Activated naive CD8-positive, alpha-beta T cell treated with anti-CD3 and anti-CD28 coated beads, Interleukin-2, amount 50 U/mL, for 24 hours (primary cell): ENCODE data around the gene PKP4.

Experiments used
- ATAC-seq: fragments of 150-1000 bp; cut with Tn5 transposase; one replicate; pipeline ENCODE4 v1.10.0; 2021
- DNase-seq: peaks from one replicate; pipeline ENCODE4 v3.0.0; 2021
- H3K27ac Mint-ChIP-seq: one replicate; pipeline ENCODE4 v1.8.0; 2021; ENCODE audit warnings: mild to moderate bottlenecking, mixed read lengths
- H3K27me3 Mint-ChIP-seq: one replicate; pipeline ENCODE4 v1.8.0; 2021; ENCODE audit warnings: mixed read lengths
- H3K36me3 Mint-ChIP-seq: one replicate; pipeline ENCODE4 v1.8.0; 2021; ENCODE audit warnings: low read depth, mixed read lengths
- H3K4me1 Mint-ChIP-seq: one replicate; pipeline ENCODE4 v1.8.0; 2021; ENCODE audit warnings: mixed read lengths
- H3K4me3 Mint-ChIP-seq: one replicate; pipeline ENCODE4 v1.8.0; 2021; ENCODE audit warnings: mild to moderate bottlenecking, moderate library complexity, mixed read lengths
- H3K9me3 Mint-ChIP-seq: one replicate; pipeline ENCODE4 v1.8.0; 2021; ENCODE audit warnings: mixed read lengths

Gene PKP4

GRCh38 chr2:158635961-158636601, 179.3 kb downstream of the PKP4 start:
- ATAC-seq (no peak), DNase-seq (no peak)
- Mint-ChIP-seq H3K9me3 (no peaks in the 10 kb centered on the region), H3K36me3 (peaks cover 33% of the 10 kb centered on the region), H3K4me3 (no peak overlapping the region), H3K27me3 (no peaks in the 10 kb centered on the region), H3K27ac (no peak overlapping the region), H3K4me1 (no peaks in the 10 kb centered on the region)

GRCh38 chr2:158637357-158637756, 180.6 kb downstream of the PKP4 start:
- DNase-seq (no peak), ATAC-seq (no peak)
- H3K36me3 Mint-ChIP-seq = peaks cover 30% of the 10 kb centered on the region
- no peaks in the 10 kb centered on the region for H3K4me1 Mint-ChIP-seq
- H3K4me3 Mint-ChIP-seq = no peak overlapping the region
- no peaks in the 10 kb centered on the region for H3K27me3 Mint-ChIP-seq
- no peak overlapping the region for H3K27ac Mint-ChIP-seq
- H3K9me3 Mint-ChIP-seq = no peaks in the 10 kb centered on the region

DNA sequence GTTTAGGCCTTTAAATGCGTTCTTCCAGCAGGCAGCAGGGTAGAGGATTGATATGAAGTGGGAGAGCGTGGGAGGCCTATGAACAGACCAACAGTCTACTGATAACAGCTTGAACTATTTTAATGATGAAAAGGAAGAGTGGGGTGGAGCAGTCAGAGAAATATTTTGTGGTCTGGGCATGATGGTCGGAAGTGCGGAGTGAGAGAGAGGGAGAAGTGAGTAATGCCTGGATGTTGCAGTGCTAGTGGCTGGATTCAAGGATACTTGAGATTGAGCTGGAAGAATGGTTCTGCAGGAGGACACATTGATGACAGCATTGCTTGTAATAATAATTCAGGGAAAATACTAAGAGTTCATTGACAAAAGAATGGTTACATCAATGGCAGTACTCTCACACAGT, 187.4 kb downstream of the PKP4 start:
- no peak for ATAC-seq
- Mint-ChIP-seq H3K4me3 (no peak overlapping the region), H3K27ac (no peak overlapping the region)

GRCh38 chr2:158645299-158645698, 188.5 kb downstream of the PKP4 start:
- no peaks in the 10 kb centered on the region for H3K4me1 Mint-ChIP-seq
- peaks cover 7% of the 10 kb centered on the region for H3K36me3 Mint-ChIP-seq
- H3K4me3 Mint-ChIP-seq = no peak overlapping the region
- no peaks in the 10 kb centered on the region for H3K9me3 Mint-ChIP-seq
- DNase-seq (no peak), ATAC-seq (no peak)
- H3K27me3 Mint-ChIP-seq = no peaks in the 10 kb centered on the region
- no peak overlapping the region for H3K27ac Mint-ChIP-seq

More for the DNA sequence above, 187.4 kb downstream of the PKP4 start:
- no peaks in the 10 kb centered on the region for H3K9me3 Mint-ChIP-seq
- H3K36me3 Mint-ChIP-seq = peaks cover 7% of the 10 kb centered on the region
- DNase-seq = no peak
- H3K27me3 Mint-ChIP-seq = no peaks in the 10 kb centered on the region
- no peaks in the 10 kb centered on the region for H3K4me1 Mint-ChIP-seq

DNA sequence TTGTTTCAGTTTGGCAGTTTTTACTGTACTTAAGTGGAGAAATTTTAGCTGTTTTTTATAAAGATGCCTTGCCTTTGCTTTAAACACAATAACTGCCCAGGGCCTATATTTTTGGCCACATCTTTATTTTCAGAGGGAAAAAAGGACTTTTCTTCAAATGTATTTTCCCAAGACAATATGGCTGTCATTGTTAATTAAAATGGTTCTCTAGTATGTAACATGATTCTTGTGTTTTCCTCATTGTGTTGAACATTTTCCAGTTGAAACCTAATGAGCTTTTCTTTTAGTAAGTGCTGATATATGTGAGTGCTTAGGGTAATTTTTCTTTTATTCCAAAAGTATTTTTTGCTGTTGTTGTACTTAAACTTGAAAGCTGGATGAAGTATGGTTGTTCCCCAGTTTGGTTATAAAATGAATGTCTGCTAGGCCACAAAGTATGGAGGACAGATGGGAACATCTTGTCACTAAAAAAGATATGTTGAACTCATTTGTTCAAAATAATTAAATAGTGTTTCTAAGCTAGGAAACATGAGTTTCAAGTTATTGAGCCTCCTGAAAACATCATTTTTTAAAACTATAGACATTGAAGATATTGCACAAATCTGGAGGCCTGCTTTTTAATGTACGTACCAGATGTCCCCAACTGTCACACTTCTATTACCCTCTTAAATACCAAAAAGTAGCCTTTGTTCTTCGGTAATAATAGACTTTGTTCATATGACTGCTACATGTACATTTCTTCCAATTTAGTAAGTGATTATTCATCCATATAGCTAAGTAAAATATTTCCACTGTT, 190.9 kb downstream of the PKP4 start:
- H3K4me3 Mint-ChIP-seq = no peak overlapping the region
- H3K27ac Mint-ChIP-seq = no peak overlapping the region
- H3K4me1 Mint-ChIP-seq = no peaks in the 10 kb centered on the region
- H3K36me3 Mint-ChIP-seq = peaks cover under 1% of the 10 kb centered on the region
- no peaks in the 10 kb centered on the region for H3K9me3 Mint-ChIP-seq
- no peaks in the 10 kb centered on the region for H3K27me3 Mint-ChIP-seq
- ATAC-seq (no peak), DNase-seq (no peak)

DNA sequence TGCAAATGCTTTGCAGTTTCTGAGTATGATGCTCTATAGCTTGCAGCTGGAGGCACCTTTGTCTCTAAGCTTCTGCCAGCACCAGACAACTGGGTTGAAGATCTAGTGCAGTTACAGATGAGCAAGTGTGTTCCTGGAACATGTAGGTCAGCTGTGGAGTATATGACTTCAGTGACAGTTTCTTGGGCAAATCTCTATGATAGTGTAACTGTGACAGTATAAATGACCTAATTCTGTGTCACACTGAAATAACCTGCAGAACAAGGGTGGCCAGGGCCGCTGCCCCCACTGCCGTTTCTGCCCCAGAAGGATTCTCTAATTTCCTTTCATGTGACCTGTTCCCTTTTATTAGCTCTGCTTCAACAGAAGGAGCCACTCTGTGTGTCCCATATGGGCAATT, 193.1 kb downstream of the PKP4 start:
- no peaks in the 10 kb centered on the region for H3K9me3 Mint-ChIP-seq
- H3K27ac Mint-ChIP-seq = no peak overlapping the region
- H3K4me3 Mint-ChIP-seq = no peak overlapping the region
- no peaks in the 10 kb centered on the region for H3K4me1 Mint-ChIP-seq
- ATAC-seq = peak; percentile 24
- DNase-seq = no peak
- no peaks in the 10 kb centered on the region for H3K27me3 Mint-ChIP-seq
- H3K36me3 Mint-ChIP-seq = no peaks in the 10 kb centered on the region

GRCh38 chr2:158650646-158651357, 194.1 kb downstream of the PKP4 start:
- no peaks in the 10 kb centered on the region for H3K9me3 Mint-ChIP-seq
- no peak for ATAC-seq
- no peak for DNase-seq
- no peaks in the 10 kb centered on the region for H3K27me3 Mint-ChIP-seq
- H3K4me3 Mint-ChIP-seq = no peak overlapping the region
- H3K27ac Mint-ChIP-seq = no peak overlapping the region
- H3K36me3 Mint-ChIP-seq = no peaks in the 10 kb centered on the region
- H3K4me1 Mint-ChIP-seq = no peaks in the 10 kb centered on the region

DNA sequence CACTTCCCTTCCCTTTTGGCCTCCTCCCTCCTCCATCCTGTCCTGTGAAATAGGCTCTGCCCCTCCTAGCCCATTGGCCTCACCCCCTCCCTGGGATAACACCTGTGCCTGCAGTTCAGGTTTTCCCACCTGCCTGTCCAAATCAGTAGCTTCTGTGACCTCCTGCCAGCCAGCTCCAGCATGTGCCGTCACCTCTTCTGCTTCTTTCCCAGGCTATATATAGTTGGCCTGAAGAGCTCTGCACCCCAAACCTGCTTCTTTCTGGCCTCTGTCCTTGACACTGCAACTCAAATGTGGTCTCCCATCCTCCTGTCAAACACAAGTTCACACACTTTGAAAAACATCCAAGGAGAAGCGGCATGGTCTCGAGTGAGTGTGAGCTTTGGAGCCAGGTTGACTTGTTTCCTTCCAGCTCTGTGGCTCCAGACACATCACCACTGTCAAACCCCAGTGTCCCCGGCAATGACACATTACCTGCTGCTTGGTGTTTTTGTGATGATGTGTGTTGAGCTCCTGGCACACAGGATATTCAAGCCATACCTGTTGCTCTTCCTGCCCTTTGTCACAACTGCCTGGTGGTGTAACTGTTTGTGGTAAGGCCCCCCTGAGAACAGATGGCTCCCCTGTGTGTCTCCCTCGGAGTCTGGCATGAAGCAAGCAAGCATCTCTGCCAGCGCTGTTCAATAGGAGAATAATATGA, 194.8 kb downstream of the PKP4 start:
- Mint-ChIP-seq H3K9me3 (no peaks in the 10 kb centered on the region), H3K27ac (no peak overlapping the region), H3K4me1 (no peaks in the 10 kb centered on the region), H3K4me3 (no peak overlapping the region), H3K36me3 (no peaks in the 10 kb centered on the region), H3K27me3 (no peaks in the 10 kb centered on the region)
- no peak for DNase-seq
- ATAC-seq = no peak

DNA sequence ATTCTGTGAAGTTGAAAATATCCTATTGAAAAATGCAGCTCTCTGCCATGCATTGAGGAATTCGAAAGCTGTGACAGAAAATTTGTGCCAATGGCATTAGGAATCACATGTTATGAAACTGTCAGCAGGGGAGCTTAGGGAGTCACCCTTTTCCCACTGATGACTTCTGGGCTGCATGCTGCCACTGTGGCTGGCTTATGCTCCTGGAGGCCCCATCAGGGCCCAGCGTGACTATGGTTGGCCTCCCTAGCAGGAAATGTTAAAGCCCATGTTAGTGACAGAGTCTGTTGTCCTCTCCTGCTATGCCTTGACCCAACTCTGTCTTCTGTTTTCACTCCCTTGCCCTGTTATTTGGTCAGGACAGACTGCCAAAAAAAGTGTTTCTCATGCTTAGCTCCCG, 198.9 kb downstream of the PKP4 start:
- no peak for ATAC-seq
- Mint-ChIP-seq H3K4me1 (no peaks in the 10 kb centered on the region), H3K27ac (no peak overlapping the region), H3K36me3 (peaks cover 7% of the 10 kb centered on the region), H3K9me3 (no peaks in the 10 kb centered on the region), H3K4me3 (no peak overlapping the region), H3K27me3 (no peaks in the 10 kb centered on the region)
- no peak for DNase-seq

DNA sequence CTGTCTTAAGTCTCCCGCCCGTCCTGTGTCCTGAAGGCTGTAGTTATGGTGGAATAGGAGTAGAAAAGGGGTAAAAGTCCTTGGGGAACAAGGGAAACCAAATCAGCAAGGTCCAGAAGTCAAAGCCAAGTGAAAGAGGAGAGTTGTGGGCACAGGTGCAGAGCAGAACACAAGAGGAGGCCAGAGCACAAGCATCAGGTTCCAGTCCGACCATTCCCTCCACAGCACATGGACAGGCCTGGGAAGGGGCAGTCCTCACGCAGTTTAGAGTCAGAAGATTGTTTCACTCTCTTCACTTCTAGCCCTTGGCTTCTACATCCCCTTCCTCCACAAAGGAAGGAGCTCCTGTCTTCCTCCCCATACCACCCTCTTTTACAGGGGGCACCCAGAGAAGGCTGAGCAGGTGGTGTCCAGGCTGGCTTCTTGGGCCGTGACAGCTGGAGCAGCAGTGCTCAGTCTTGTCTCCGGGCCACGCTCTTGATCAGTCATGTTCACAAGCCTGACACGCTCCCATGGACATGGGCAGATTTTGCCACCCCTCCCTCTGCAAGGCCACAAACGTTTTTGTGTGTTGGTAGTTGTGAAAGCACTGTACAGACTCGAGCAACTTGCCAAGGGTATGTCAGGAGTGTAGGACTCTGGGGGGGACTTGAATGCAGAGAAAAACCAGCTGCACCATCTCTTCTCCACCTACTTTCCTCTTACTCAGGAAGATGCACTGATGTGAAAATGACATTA, 199.9 kb downstream of the PKP4 start:
- Mint-ChIP-seq H3K4me3 (no peak overlapping the region), H3K27me3 (no peaks in the 10 kb centered on the region), H3K27ac (no peak overlapping the region), H3K4me1 (no peaks in the 10 kb centered on the region), H3K36me3 (peaks cover 10% of the 10 kb centered on the region), H3K9me3 (no peaks in the 10 kb centered on the region)
- DNase-seq (no peak), ATAC-seq (no peak)

DNA sequence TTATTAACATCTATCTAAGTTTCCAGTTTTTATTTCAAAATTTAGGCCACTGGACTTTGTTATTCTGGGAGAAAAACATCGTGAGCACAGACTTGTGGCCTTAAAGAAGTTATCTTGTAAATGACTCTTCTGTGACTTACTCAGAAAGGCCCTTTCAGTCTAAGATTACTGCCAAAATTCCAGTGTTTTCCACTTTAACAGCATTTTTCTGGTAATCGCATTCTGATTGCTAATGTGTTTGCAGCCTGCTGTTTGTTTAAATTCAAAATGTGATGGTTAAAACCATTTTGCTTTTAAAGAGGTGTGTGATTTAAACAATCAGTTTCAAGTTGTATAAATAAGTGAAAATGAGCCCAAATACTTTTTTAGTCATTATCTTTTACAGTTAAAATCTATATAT, 201.6 kb downstream of the PKP4 start:
- Mint-ChIP-seq H3K9me3 (no peaks in the 10 kb centered on the region), H3K27ac (no peak overlapping the region), H3K27me3 (no peaks in the 10 kb centered on the region), H3K4me3 (no peak overlapping the region), H3K4me1 (no peaks in the 10 kb centered on the region), H3K36me3 (peaks cover 10% of the 10 kb centered on the region)
- DNase-seq (no peak), ATAC-seq (no peak)

DNA sequence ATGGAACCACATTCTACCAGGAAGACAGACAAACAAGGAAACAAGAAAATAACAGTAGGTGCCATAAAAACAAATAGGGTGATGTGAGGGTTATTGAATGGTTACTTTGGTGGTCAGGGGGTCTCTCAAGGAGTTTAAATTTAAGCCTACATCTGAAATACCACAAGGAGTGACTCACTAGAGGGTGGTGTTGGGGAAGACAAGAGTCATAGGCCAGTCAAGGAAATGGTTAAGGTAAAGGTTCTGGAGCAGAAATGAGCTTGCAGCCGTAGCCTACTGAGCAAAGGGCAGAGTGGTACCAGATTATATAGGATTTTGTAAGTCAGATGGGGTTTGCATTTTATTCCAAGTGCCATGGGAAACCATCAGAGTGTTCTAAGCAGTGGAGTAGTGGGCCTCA, 202.7 kb downstream of the PKP4 start:
- no peak overlapping the region for H3K4me3 Mint-ChIP-seq
- no peak for DNase-seq

DNA sequence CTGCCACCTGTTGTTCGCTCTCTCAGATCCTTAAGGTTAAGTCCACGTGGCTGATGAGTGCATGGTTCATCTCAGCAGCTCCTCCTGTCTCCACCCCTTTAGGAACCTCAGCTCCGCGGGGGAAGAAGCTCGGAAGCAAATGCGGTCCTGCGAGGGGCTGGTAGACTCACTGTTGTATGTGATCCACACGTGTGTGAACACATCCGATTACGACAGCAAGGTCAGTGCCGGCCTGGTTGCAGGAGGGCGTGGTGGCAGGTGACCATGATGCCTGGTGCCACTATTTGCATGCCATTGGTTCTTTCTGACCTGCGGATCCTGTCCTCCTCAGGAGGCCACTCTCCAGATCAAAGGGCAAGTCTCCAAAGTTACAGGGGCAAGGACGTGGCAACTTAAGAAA, 204.5 kb downstream of the PKP4 start:
- ATAC-seq = no peak
- no peaks in the 10 kb centered on the region for H3K27me3 Mint-ChIP-seq
- no peaks in the 10 kb centered on the region for H3K4me1 Mint-ChIP-seq
- DNase-seq = no peak
- H3K27ac Mint-ChIP-seq = no peak overlapping the region
- H3K4me3 Mint-ChIP-seq = no peak overlapping the region
- peaks cover 10% of the 10 kb centered on the region for H3K36me3 Mint-ChIP-seq
- no peaks in the 10 kb centered on the region for H3K9me3 Mint-ChIP-seq

More for the DNA sequence above, 202.7 kb downstream of the PKP4 start:
- Mint-ChIP-seq H3K36me3 (peaks cover 10% of the 10 kb centered on the region), H3K27me3 (no peaks in the 10 kb centered on the region), H3K4me1 (no peaks in the 10 kb centered on the region), H3K9me3 (no peaks in the 10 kb centered on the region), H3K27ac (no peak overlapping the region)
- ATAC-seq = peak; percentile 53

DNA sequence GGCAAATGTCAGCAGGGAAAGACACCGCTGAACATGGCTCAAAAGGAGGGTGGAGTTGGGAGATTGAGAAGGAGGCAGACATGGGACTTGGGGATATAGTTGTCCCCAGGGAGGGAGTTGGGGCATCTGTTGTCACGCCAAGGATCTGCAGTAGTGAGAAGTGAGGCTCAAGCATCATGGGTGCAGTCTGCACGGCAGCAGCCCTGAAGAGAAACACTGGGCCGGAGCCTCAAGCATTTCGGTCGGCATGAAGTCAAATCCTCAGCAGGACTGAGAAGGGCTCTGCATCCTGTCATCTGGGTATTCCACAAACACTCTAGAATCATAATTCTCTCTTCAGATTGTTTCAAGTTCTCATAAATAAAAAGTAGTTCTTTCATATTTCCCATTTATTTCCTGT, 205.7 kb downstream of the PKP4 start:
- H3K27ac Mint-ChIP-seq = no peak overlapping the region
- no peaks in the 10 kb centered on the region for H3K4me1 Mint-ChIP-seq
- no peaks in the 10 kb centered on the region for H3K27me3 Mint-ChIP-seq
- no peak for ATAC-seq
- H3K4me3 Mint-ChIP-seq = no peak overlapping the region
- peaks cover 10% of the 10 kb centered on the region for H3K36me3 Mint-ChIP-seq
- no peaks in the 10 kb centered on the region for H3K9me3 Mint-ChIP-seq
- DNase-seq = no peak
